Measurements from ENCODE around the gene POLR1B.
A peak's percentile ranks its signal among the peaks of the same experiment; 100 is the strongest.
"Not testable (repeated sequence)": the region's sequence is repeated elsewhere in the genome, so short reads cannot be mapped to it uniquely, and the experiment has no call there.

POLR1B gene, protein sequence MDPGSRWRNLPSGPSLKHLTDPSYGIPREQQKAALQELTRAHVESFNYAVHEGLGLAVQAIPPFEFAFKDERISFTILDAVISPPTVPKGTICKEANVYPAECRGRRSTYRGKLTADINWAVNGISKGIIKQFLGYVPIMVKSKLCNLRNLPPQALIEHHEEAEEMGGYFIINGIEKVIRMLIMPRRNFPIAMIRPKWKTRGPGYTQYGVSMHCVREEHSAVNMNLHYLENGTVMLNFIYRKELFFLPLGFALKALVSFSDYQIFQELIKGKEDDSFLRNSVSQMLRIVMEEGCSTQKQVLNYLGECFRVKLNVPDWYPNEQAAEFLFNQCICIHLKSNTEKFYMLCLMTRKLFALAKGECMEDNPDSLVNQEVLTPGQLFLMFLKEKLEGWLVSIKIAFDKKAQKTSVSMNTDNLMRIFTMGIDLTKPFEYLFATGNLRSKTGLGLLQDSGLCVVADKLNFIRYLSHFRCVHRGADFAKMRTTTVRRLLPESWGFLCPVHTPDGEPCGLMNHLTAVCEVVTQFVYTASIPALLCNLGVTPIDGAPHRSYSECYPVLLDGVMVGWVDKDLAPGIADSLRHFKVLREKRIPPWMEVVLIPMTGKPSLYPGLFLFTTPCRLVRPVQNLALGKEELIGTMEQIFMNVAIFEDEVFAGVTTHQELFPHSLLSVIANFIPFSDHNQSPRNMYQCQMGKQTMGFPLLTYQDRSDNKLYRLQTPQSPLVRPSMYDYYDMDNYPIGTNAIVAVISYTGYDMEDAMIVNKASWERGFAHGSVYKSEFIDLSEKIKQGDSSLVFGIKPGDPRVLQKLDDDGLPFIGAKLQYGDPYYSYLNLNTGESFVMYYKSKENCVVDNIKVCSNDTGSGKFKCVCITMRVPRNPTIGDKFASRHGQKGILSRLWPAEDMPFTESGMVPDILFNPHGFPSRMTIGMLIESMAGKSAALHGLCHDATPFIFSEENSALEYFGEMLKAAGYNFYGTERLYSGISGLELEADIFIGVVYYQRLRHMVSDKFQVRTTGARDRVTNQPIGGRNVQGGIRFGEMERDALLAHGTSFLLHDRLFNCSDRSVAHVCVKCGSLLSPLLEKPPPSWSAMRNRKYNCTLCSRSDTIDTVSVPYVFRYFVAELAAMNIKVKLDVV

GRCh38 chr2:112542123-112542983 lies at the start of gene POLR1B:
Gene POLR1B, plus strand, starts transcription at chr2:112542465. Its CDS starts 30 bp downstream, at chr2:112542495.
- DNase-seq (ENCODE audit: low read depth in 2 of 2), result peak; percentile 51 to 61

- DNase-seq (ENCODE audit: low read depth in 2 of 2), result no peak
Measured at GRCh38 chr2:112493048-112493447, 49.2 kb upstream of the POLR1B start.

DNA sequence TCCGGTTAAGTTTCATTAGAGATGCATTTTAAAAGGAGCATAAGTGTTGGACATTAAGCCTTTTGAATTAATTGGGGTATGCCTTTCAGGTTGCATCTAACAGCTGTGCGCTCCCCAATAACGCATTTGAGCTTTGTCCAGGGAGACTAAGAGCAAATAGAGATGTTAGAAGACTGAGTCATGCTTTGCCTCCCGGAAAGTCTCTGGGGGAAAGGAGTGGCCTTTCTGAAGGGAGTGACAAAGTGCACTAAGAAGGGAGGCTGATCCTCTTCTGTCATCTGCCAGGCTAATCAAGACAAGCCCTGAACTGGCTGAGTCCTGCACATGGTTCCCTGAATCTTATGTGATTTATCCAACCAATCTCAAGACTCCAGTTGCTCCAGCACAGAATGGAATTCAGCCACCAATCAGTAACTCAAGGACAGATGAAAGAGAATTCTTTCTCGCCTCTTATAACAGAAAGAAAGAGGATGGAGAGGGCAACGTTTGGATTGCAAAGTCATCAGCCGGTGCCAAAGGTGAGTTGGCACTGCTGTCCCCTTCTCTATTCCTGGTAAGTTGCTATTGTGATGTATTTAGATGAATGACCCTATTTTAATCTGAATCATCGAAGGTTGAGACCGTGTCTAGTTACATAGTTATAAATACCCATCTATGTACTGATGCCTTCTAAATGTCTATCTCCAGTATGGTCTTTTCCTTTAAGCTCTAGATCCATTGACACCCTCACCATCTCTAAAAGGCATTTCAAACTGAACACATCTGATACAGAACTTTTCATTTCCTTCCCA lies 48.2 kb upstream of the POLR1B start:
- no peak for DNase-seq (ENCODE audit: low read depth in 2 of 2)

- no peak for DNase-seq (ENCODE audit: low read depth in 2 of 2)
Measured at GRCh38 chr2:112494828-112495227, 47.4 kb upstream of the POLR1B start.

GRCh38 chr2:112495878-112496277 lies 46.4 kb upstream of the POLR1B start:
- not testable (repeated sequence) for DNase-seq (ENCODE audit: low read depth in 2 of 2)

- peak in 1 of 2 donors; percentile 8 for DNase-seq (ENCODE audit: low read depth in 2 of 2)
Measured at GRCh38 chr2:112500850-112501484, 41.3 kb upstream of the POLR1B start.

DNA sequence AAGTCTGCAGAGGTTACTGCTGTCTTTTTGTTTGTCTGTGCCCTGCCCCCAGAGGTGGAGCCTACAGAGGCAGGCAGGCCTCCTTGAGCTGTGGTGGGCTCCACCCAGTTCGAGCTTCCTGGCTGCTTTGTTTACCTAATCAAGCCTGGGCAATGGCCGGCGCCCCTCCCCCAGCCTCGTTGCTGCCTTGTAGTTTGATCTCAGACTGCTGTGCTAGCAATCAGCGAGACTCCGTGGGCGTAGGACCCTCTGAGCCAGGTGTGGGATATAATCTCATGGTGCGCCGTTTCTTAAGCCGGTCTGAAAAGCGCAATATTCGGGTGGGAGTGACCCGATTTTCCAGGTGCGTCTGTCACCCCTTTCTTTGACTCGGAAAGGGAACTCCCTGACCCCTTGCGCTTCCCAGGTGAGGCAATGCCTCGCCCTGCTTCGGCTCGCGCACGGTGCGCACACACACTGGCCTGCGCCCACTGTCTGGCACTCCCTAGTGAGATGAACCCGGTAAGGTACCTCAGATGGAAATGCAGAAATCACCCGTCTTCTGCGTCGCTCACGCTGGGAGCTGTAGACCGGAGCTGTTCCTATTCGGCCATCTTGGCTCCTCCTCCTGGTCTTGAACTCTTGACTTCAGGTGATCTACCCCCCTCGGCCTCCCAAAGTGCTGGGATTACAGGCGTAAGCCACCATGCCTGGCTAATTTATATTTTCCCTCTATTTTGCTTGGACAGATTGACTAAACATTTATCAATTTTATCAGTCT lies 32.8 kb upstream of the POLR1B start:
- not testable (repeated sequence) for DNase-seq (ENCODE audit: low read depth in 2 of 2)

DNA sequence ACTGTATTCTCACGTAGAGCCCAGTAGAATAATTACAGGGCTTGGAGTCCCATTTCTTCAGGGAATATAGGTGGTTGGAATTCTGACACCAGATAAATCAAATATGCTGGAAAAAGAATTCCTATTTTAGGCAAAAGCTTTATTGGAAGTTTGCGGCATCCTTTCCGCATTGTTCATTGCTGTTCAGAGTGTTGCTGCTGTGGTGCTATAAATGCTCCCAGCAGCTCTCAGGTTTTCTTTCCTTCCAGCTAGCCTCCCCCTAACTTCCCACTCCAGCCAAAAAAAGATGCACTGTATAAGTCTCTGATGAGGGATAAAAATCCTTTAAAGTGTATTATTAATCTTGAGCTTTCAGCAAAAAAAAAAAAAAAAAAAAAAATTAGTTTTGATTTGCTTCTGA lies 25.5 kb upstream of the POLR1B start:
- DNase-seq (ENCODE audit: low read depth in 2 of 2), result no peak

GRCh38 chr2:112518807-112519206 lies 23.5 kb upstream of the POLR1B start:
- no peak for DNase-seq (ENCODE audit: low read depth in 2 of 2)

- no peak for DNase-seq (ENCODE audit: low read depth in 2 of 2)
Measured at GRCh38 chr2:112519506-112519905, 22.8 kb upstream of the POLR1B start.

- no peak for DNase-seq (ENCODE audit: low read depth in 2 of 2)
Measured at GRCh38 chr2:112520234-112520783, 22.0 kb upstream of the POLR1B start.

DNA sequence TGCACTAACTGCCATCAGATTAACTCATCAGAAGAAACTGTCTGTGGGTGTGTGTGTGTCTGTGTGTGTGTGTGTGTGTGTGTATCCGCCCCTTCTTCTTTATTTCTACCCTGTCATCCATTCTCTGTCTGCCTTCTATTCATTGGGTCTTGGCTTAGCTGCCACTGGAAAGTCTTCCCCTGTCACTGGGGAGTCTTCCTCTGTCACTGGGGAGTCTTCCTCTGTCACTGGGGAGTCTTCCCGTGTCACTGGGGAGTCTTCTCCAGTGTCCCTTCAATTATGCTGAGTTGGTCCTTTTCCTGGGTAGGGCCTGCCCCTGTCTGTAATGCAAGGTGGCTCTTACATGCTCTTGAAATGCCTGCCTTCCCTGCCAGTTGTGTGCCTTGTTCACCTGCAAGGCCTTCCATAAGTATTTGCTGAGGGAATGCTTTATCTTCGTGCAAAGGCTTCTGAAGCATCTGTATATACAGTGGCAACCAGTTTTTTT lies 18.9 kb upstream of the POLR1B start:
- no peak for DNase-seq (ENCODE audit: low read depth in 2 of 2)

DNA sequence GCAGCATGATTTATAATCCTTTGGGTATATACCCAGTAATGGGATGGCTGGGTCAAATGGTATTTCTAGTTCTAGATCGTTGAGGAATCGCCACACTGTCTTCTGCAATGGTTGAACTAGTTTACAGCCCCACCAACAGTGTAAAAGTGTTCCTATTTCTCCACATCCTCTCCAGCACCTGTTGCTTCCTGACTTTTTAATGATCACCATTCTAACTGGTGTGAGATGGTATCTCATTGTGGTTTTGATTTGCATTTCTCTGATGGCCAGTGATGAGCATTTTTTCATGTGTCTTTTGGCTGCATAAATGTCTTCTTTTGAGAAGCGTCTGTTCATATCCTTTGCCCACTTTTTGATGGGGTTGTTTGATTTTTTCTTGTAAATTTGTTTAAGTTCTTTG lies 18.0 kb upstream of the POLR1B start:
- DNase-seq (ENCODE audit: low read depth in 2 of 2), result not testable (repeated sequence)

GRCh38 chr2:112528541-112528940 lies 13.7 kb upstream of the POLR1B start:
- DNase-seq (ENCODE audit: low read depth in 2 of 2), result no peak

GRCh38 chr2:112529757-112530156 lies 12.5 kb upstream of the POLR1B start:
- DNase-seq (ENCODE audit: low read depth in 2 of 2), result no peak

DNA sequence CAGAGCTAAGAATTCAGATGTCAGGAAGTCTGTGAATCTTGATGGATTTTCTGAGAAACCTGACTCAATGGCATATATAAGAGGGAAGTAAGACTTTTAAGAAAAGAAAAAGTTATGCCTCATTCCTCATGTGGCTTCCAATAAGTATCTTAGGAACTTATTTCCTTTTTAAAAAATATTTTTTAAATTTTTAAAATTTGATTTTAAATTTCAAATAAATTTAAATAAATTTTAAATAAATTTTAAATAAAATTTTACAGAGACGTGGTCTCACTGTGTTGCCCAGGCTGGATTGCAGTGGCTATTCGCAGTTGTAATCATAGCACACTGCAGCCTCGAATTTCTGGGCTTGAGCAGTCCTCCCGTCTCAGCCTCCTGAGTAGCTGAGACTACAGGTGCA lies 11.5 kb upstream of the POLR1B start:
- no peak for DNase-seq (ENCODE audit: low read depth in 2 of 2)

DNA sequence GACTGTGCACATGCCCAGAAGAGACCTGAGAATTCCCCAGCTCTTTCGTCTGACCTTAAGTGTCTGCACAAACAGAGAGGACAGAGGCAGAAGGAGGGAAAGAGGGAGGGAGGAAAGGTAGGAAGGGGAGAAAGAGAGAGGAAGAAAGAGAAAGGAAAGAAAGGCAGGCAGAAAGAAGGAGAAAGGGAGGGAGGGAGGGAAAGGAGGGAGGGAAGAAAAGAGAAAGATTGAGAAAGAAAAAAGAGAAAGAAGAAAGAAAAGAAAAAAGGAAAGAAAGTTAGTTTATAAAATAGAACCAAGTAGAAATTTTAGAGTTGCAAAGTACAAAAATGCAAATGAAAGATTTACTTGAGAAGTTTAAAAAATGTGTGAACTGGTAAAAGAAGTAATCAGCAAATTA lies 7.4 kb upstream of the POLR1B start:
- DNase-seq (ENCODE audit: low read depth in 2 of 2), result no peak

GRCh38 chr2:112536665-112537064 lies 5.6 kb upstream of the POLR1B start:
- DNase-seq (ENCODE audit: low read depth in 2 of 2), result not testable (repeated sequence)

- DNase-seq (ENCODE audit: low read depth in 2 of 2), result no peak
Measured at GRCh38 chr2:112539306-112539705, 3.0 kb upstream of the POLR1B start.
